H1 (cell line): Measurements from ENCODE around the gene AGAP1. TPM values are rescaled to one million over a fixed set of nuclear protein-coding genes. Genes with fewer than 3 reads are reported as not detected.
A peak's percentile ranks its signal among the peaks of the same experiment; 100 is the strongest.

ENCODE experiments used
- CTCF ChIA-PET: fragments of 300-600 bp; sonication (Branson Sonifier 250); formaldehyde crosslinking; loops from one replicate; lab custom pipeline; 2021; ENCODE audit not compliant: partially characterized antibody; lab: Charles Lee
- POLR2A ChIA-PET: fragments of 300-600 bp; sonication (Branson Sonifier 250); formaldehyde crosslinking; loops from one replicate; lab custom pipeline; 2021; ENCODE audit warnings: inconsistent platforms; ENCODE audit not compliant: partially characterized antibody; lab: Charles Lee
- DNase-seq, 2 experiments: peaks; one replicate each; pipeline versions ENCODE4 v3.0.0 to v3.0.0-alpha.2; 2010 to 2022; ENCODE audit warnings: low spot score in 2 of 2, low read depth in 1 of 2, mixed read lengths in 1 of 2
- FAIRE-seq: peaks from 2 replicates; lab custom pipeline; 2011; peaks lifted over from hg19 to GRCh38; lab: Jason Lieb, UNC
- H2AFZ ChIP-seq: 2 replicates; pipeline ENCODE4 v1.8.1; 2012; ENCODE audit warnings: low read length, inconsistent platforms
- H2AK5ac ChIP-seq: 2 replicates; pipeline ENCODE4 v1.6.1; 2013; ENCODE audit warnings: low read depth, low read length
- H2BK120ac ChIP-seq: replicated peaks from 2 replicates; pipeline ENCODE3; 2013; ENCODE audit warnings: low read depth, low read length, inconsistent platforms
- H2BK12ac ChIP-seq: 2 replicates; pipeline ENCODE4 v1.6.1; 2013; ENCODE audit warnings: low read depth, low read length
- H2BK15ac ChIP-seq: 2 replicates; pipeline ENCODE4 v1.6.1; 2013; ENCODE audit warnings: low read length
- H2BK20ac ChIP-seq: 2 replicates; pipeline ENCODE4 v1.6.1; 2013; ENCODE audit warnings: low read length
- H2BK5ac ChIP-seq: 2 replicates; pipeline ENCODE4 v1.6.1; 2013; ENCODE audit warnings: low read depth, low read length
- H3K14ac ChIP-seq: 2 replicates; pipeline ENCODE4 v1.6.1; 2013; ENCODE audit warnings: inconsistent platforms; ENCODE audit not compliant: insufficient read length
- H3K18ac ChIP-seq: 2 replicates; pipeline ENCODE4 v1.6.1; 2013; ENCODE audit warnings: low read length; ENCODE audit errors: extremely low read depth
- H3K23ac ChIP-seq: 2 replicates; pipeline ENCODE4 v1.6.1; 2013; ENCODE audit warnings: inconsistent platforms; ENCODE audit not compliant: insufficient read length
- H3K23me2 ChIP-seq: 2 replicates; pipeline ENCODE4 v1.6.1; 2013; ENCODE audit warnings: low read depth, low read length
- H3K27ac ChIP-seq: 2 replicates; pipeline ENCODE4 v1.6.1; 2011; ENCODE audit warnings: low read depth, low read length, inconsistent platforms
- H3K27me3 ChIP-seq, 4 experiments: replicated peaks in 1 of 4; 1 replicate in 1 of 4; 2 replicates in 3 of 4; pipeline versions ENCODE4 v1.6.1 to v1.8.1; 2011 to 2013; ENCODE audit warnings: low read length in 3 of 4, mild to moderate bottlenecking in 3 of 4, inconsistent platforms in 2 of 4, mixed read lengths in 2 of 4, moderate library complexity in 1 of 4; ENCODE audit not compliant: control insufficient read depth in 3 of 4, insufficient read depth in 3 of 4; ENCODE audit errors: extremely low read depth in 1 of 4
- H3K36me3 ChIP-seq, 4 experiments: 2 replicates each; pipeline versions ENCODE4 v1.6.1 to v1.8.1; 2011 to 2013; ENCODE audit warnings: mild to moderate bottlenecking in 4 of 4, low read length in 3 of 4, moderate library complexity in 2 of 4, control low read depth in 1 of 4, inconsistent platforms in 1 of 4; ENCODE audit not compliant: insufficient read depth in 4 of 4, control insufficient read depth in 2 of 4
- H3K4ac ChIP-seq: replicated peaks from 2 replicates; pipeline ENCODE3; 2013; ENCODE audit warnings: low read length, low read depth, mixed read lengths, inconsistent platforms; ENCODE audit not compliant: insufficient read length
- H3K4me1 ChIP-seq, 4 experiments: replicated peaks in 1 of 4; 1 replicate in 1 of 4; 2 replicates in 3 of 4; pipeline versions ENCODE4 v1.6.1 to v1.8.1; 2011 to 2013; ENCODE audit warnings: low read length in 3 of 4, inconsistent platforms in 2 of 4, mixed read lengths in 1 of 4; ENCODE audit not compliant: insufficient read depth in 4 of 4, control insufficient read depth in 3 of 4
- H3K4me2 ChIP-seq, 2 experiments: 2 replicates each; pipeline versions ENCODE4 v1.6.1 to v1.8.1; 2011 to 2013; ENCODE audit warnings: low read depth in 2 of 2, low read length in 2 of 2, control low read depth in 1 of 2, inconsistent platforms in 1 of 2, mild to moderate bottlenecking in 1 of 2; ENCODE audit not compliant: insufficient read depth in 1 of 2
- H3K4me3 ChIP-seq, 4 experiments: fragments of 200-600, 300-600 bp in 1 of 4; sonication (generic), shearing (Covaris generic), sonication (Bioruptor Twin) in 1 of 4; 2 replicates each; pipeline versions ENCODE4 v1.5.1 to v1.8.1; 2011 to 2016; ENCODE audit warnings: low read length in 4 of 4, low read depth in 3 of 4, control low read depth in 2 of 4, inconsistent platforms in 2 of 4, mild to moderate bottlenecking in 2 of 4, mixed read lengths in 1 of 4, moderate library complexity in 1 of 4; ENCODE audit not compliant: insufficient read depth in 2 of 4; ENCODE audit errors: extremely low read depth in 1 of 4
- H3K56ac ChIP-seq: replicated peaks from 2 replicates; pipeline ENCODE3; 2013; ENCODE audit warnings: low read depth, mild to moderate bottlenecking, mixed read lengths, low read length, inconsistent platforms; ENCODE audit not compliant: insufficient read length
- H3K79me1 ChIP-seq: 2 replicates; pipeline ENCODE4 v1.6.1; 2013; ENCODE audit warnings: low read depth, low read length, control low read depth
- H3K79me2 ChIP-seq, 2 experiments: 2 replicates each; pipeline versions ENCODE4 v1.6.1 to v1.8.1; 2012 to 2013; ENCODE audit warnings: low read length in 2 of 2, mild to moderate bottlenecking in 2 of 2, inconsistent platforms in 1 of 2; ENCODE audit not compliant: insufficient read depth in 2 of 2, control insufficient read depth in 1 of 2
- H3K9ac ChIP-seq, 4 experiments: replicated peaks in 1 of 4; 1 replicate in 1 of 4; 2 replicates in 3 of 4; pipeline versions ENCODE4 v1.6.1 to v1.8.1; 2011 to 2013; ENCODE audit warnings: low read depth in 3 of 4, low read length in 3 of 4, control low read depth in 2 of 4, mild to moderate bottlenecking in 2 of 4, moderate library complexity in 2 of 4, inconsistent platforms in 1 of 4; ENCODE audit errors: extremely low read depth in 1 of 4
- H3K9me3 ChIP-seq, 2 experiments: 2 replicates each; pipeline versions ENCODE4 v1.6.1 to v1.8.1; 2012 to 2013; ENCODE audit warnings: mild to moderate bottlenecking in 2 of 2, moderate library complexity in 2 of 2, control low read depth in 1 of 2, inconsistent platforms in 1 of 2, low read depth in 1 of 2, low read length in 1 of 2, mixed read lengths in 1 of 2; ENCODE audit not compliant: insufficient read depth in 2 of 2
- H4K20me1 ChIP-seq, 2 experiments: replicated peaks in 1 of 2; 2 replicates each; pipeline versions ENCODE3 to v1.8.1; 2011 to 2013; ENCODE audit warnings: inconsistent platforms in 2 of 2, low read length in 2 of 2, mild to moderate bottlenecking in 1 of 2; ENCODE audit not compliant: insufficient read depth in 2 of 2, control insufficient read depth in 1 of 2
- H4K5ac ChIP-seq: 2 replicates; pipeline ENCODE4 v1.6.1; 2013; ENCODE audit warnings: low read length, low read depth, mixed read lengths, inconsistent platforms; ENCODE audit not compliant: insufficient read length
- H4K8ac ChIP-seq: 2 replicates; pipeline ENCODE4 v1.8.0; 2013; ENCODE audit warnings: mild to moderate bottlenecking, moderate library complexity, low read length, inconsistent platforms; ENCODE audit not compliant: insufficient read depth; ENCODE audit errors: extremely low read depth
- H4K91ac ChIP-seq: replicated peaks from 2 replicates; pipeline ENCODE3; 2013; ENCODE audit warnings: low read length, mixed read lengths, inconsistent platforms; ENCODE audit not compliant: insufficient read length
- CBX5 ChIP-seq: fragments of 300-800, 300-1000 bp; sonication (generic); IDR thresholded peaks from 2 replicates; pipeline ENCODE4 v1.7.1; 2016; ENCODE audit warnings: antibody characterized with exemption, low read length, low read depth
- CREB1 ChIP-seq: IDR thresholded peaks from 2 replicates; pipeline ENCODE4 v1.6.1; 2012; ENCODE audit warnings: inconsistent platforms
- EZH2 ChIP-seq: fragments of 200-600 bp; sonication (generic); IDR thresholded peaks from 2 replicates; pipeline ENCODE4 v1.7.1; 2012; ENCODE audit warnings: low read depth, mild to moderate bottlenecking, moderate library complexity, low read length, inconsistent platforms; ENCODE audit not compliant: severe bottlenecking
- MAFK ChIP-seq: IDR thresholded peaks from 2 replicates; pipeline ENCODE4 v1.6.1; 2012; ENCODE audit warnings: low read depth, mild to moderate bottlenecking, improper control_type of control experiment, low read length
- POLR2A ChIP-seq, 2 experiments: IDR thresholded peaks; 1 replicate in 1 of 2; 2 replicates in 1 of 2; pipeline ENCODE4 v1.6.1; 2011; ENCODE audit warnings: low read depth in 2 of 2, low read length in 2 of 2, mild to moderate bottlenecking in 2 of 2; ENCODE audit errors: control extremely low read depth in 1 of 2
- RNF2 ChIP-seq: fragments of 200-900, 300-1000 bp; sonication (generic); IDR thresholded peaks from 2 replicates; pipeline ENCODE4 v1.7.1; 2016; ENCODE audit warnings: borderline replicate concordance, low read depth, mild to moderate bottlenecking, antibody characterized with exemption, low read length; ENCODE audit not compliant: poor library complexity, severe bottlenecking; ENCODE audit errors: missing control alignments
- RXRA ChIP-seq: IDR thresholded peaks from 2 replicates; pipeline ENCODE4 v1.6.1; 2011; ENCODE audit warnings: low read depth, mild to moderate bottlenecking, low read length, moderate library complexity; ENCODE audit not compliant: insufficient read depth
- SAP30 ChIP-seq: fragments of 300-600 bp; sonication (generic); IDR thresholded peaks from 2 replicates; pipeline ENCODE4 v1.7.1; 2012; ENCODE audit warnings: low read length, moderate library complexity, mild to moderate bottlenecking, inconsistent platforms; ENCODE audit not compliant: insufficient read depth, insufficient replicate concordance
- SIRT6 ChIP-seq: IDR thresholded peaks from one replicate; pipeline ENCODE4 v1.7.1; 2012; ENCODE audit warnings: low read length, inconsistent platforms
- SIX5 ChIP-seq: IDR thresholded peaks from 2 replicates; pipeline ENCODE4 v1.6.1; 2011; ENCODE audit warnings: mild to moderate bottlenecking, low read depth, low read length
- SP1 ChIP-seq: IDR thresholded peaks from 2 replicates; pipeline ENCODE4 v1.6.1; 2011; ENCODE audit warnings: low read depth, low read length
- SP4 ChIP-seq: IDR thresholded peaks from 2 replicates; pipeline ENCODE4 v1.6.1; 2012; ENCODE audit warnings: low read length, inconsistent platforms
- SUZ12 ChIP-seq: fragments of 200-600 bp; sonication (generic); IDR thresholded peaks from 2 replicates; pipeline ENCODE4 v1.6.1; 2012; ENCODE audit warnings: mild to moderate bottlenecking, inconsistent platforms, low read length, moderate library complexity, mixed read lengths
- ZNF274 ChIP-seq: IDR thresholded peaks from 2 replicates; pipeline ENCODE4 v1.7.0; 2012; ENCODE audit warnings: low read length, borderline replicate concordance; ENCODE audit errors: extremely low read depth
- WGBS, 2 experiments: shearing (Covaris generic) in 1 of 2; methylation state at CpG; one replicate each; pipeline versions ENCODE4 v1.1.6 to v1.1.7; 2013 to 2015; ENCODE audit warnings: low lambda C conversion rate in 2 of 2, mixed read lengths in 2 of 2, inconsistent platforms in 1 of 2, low coverage in 1 of 2, missing lambda C conversion rate in 1 of 2; ENCODE audit not compliant: insufficient replicate concordance in 2 of 2, insufficient coverage in 1 of 2, insufficient read length in 1 of 2; ENCODE audit errors: extremely low coverage in 1 of 2, missing lambda C conversion rate in 1 of 2; 5-methylcytosine and 5-hydroxymethylcytosine counted together
- polyA plus RNA-seq, 7 experiments: library from polyadenylated mRNA; depleted of rRNA in 3 of 7; stranded (reverse) in 5 of 7; unstranded in 2 of 7; fragments of >200 nt in 5 of 7; fragments of 200-250 nt in 2 of 7; gene quantifications; 1 replicate in 5 of 7; 2 replicates in 1 of 7; 4 replicates in 1 of 7; pipeline versions ENCODE4 v1.2.1 to v1.2.3, GENCODE V29; 2011 to 2013; ENCODE audit warnings: missing spikeins in 2 of 7, mixed read lengths in 2 of 7
- total RNA-seq: library from RNA; stranded (reverse); fragmentation: NEBNext Ultra II Directional; extraction: Animal tissue kit (Norgen Biotek cat#: 25700); gene quantifications from 2 replicates; pipeline ENCODE4 v1.2.1, GENCODE V29; 2021

The AGAP1 gene
- total and polyA plus RNA-seq, 2 of the 8 experiments (the other 6 are each of a cell fraction or from before 2014, with no cell fraction given): 18.1 to 39.4 TPM

- peak overlapping the region; percentile 29; the same call in 1 of the 2 replicates for H2BK15ac ChIP-seq
- H2BK20ac ChIP-seq: 0 out of 2 replicates have a peak overlapping the region, but pooled peaks have one; percentile 32
- DNase-seq: no peak
- peaks cover 0 to 22% (median 11%) of the 10 kb centered on the region in 4 experiments; a peak in 6 of 7 replicates for H3K4me1 ChIP-seq
- H2AFZ ChIP-seq: no peak overlapping the region
- no peak overlapping the region; the same call in 1 of the 2 replicates for H3K18ac ChIP-seq
- no peak overlapping the region for H3K14ac ChIP-seq
- H3K4ac ChIP-seq: no peak overlapping the region
- no peak overlapping the region for H3K9ac ChIP-seq
- H3K27me3 ChIP-seq: no peaks in the 10 kb centered on the region
- no peaks in the 10 kb centered on the region for H3K79me2 ChIP-seq
- no peak overlapping the region for H4K91ac ChIP-seq
- peak overlapping the region; percentile 12 for H2BK5ac ChIP-seq
- H2BK12ac ChIP-seq: 0 out of 2 replicates have a peak overlapping the region, but pooled peaks have one; percentile 27
- peaks cover 2 to 3% of the 10 kb centered on the region in 2 experiments for H4K20me1 ChIP-seq
- no peaks in the 10 kb centered on the region for H3K79me1 ChIP-seq
- CTCF ChIA-PET: interaction anchor here (0.6 to 3.0 kb wide), 5 partner anchors 12 to 1080 kb away, joined by 3 to 12 read pairs (median 6); no protein-coding TSS in a partner anchor
- WGBS, 2 experiments: 95% methylated on average over 16 of the region's 16 CpGs; no CpG with 5 or more reads in 1 of the 2 experiments
- H3K56ac ChIP-seq: no peak overlapping the region
- H3K27ac ChIP-seq: no peak overlapping the region
- POLR2A ChIA-PET: no interaction called here
- no peak overlapping the region for H3K4me3 ChIP-seq
- H2BK120ac ChIP-seq: no peak overlapping the region
- H4K8ac ChIP-seq: no peak overlapping the region; the same call in 1 of the 2 replicates
- no peak overlapping the region for H3K23ac ChIP-seq
- no peaks in the 10 kb centered on the region for H3K36me3 ChIP-seq
- no peak overlapping the region for H3K4me2 ChIP-seq
- no peaks in the 10 kb centered on the region for H3K9me3 ChIP-seq
- no peak overlapping the region for H2AK5ac ChIP-seq
- no peak for FAIRE-seq
- no peaks in the 10 kb centered on the region for H3K23me2 ChIP-seq
- no peak overlapping the region for H4K5ac ChIP-seq
- TF ChIP-seq RNF2: no peak
- TF ChIP-seq SUZ12: no peak
- no peak for TF ChIP-seq SIRT6
- no peak for TF ChIP-seq SAP30
- TF ChIP-seq CREB1: no peak
- no peak for TF ChIP-seq ZNF274
- TF ChIP-seq SP1: no peak
- TF ChIP-seq POLR2A (IDR thresholded peaks at IDR 0.05; ENCODE audit: control extremely low read depth in 1 of 2, low read depth in 2 of 2, low read length in 2 of 2): no peak
- no peak for TF ChIP-seq SIX5
- TF ChIP-seq EZH2: no peak
- no peak for TF ChIP-seq SP4
- no peak for TF ChIP-seq RXRA
- TF ChIP-seq MAFK: no peak
- TF ChIP-seq CBX5: no peak
Measured at GRCh38 chr2:236105955-236106607, 612.2 kb downstream of the AGAP1 start.
